Suppressor macrophage (primary cell): ENCODE results near the gene RHBDF1.
A peak's percentile ranks its signal among the peaks of the same experiment; 100 is the strongest.
"Not testable (repeated sequence)": the region's sequence is repeated elsewhere in the genome, so short reads cannot be mapped to it uniquely, and the experiment has no call there.

ENCODE experiments used
- DNase-seq, 4 experiments: peaks; one replicate each; pipeline ENCODE4 v3.0.0-alpha.2; 2020 to 2022

RHBDF1 gene

DNA sequence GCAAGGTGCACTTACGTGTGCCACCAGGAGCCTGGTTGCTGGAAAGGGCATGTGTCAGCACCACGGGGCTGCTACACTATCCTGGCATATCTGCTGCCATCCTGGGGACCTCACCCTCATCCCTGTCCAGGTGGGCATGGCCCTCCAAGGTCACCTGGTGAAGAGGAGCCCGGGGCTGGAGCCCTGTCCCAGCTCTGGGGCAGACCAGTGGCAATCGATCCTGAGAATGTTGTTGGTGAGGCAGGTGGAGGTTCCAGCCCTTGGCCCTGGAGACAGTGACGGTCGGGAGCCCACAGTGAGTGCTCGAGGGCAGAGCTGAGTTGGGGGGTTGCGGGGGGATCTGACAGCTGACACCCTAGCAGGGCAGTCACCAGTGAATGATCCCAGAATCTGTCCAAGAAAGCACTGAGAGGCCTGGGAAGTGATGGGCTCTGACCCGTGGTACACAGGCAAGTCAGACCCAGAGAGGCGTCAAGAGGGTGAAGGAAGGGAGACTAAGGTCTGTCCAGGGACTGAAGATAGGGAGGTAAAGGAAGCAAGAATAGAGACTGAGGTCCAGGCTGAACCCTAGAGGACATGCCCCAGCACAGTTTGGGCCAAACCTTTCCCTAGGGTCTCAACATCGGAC is 36.6 kb downstream of the RHBDF1 start:
- no peak for DNase-seq

DNA sequence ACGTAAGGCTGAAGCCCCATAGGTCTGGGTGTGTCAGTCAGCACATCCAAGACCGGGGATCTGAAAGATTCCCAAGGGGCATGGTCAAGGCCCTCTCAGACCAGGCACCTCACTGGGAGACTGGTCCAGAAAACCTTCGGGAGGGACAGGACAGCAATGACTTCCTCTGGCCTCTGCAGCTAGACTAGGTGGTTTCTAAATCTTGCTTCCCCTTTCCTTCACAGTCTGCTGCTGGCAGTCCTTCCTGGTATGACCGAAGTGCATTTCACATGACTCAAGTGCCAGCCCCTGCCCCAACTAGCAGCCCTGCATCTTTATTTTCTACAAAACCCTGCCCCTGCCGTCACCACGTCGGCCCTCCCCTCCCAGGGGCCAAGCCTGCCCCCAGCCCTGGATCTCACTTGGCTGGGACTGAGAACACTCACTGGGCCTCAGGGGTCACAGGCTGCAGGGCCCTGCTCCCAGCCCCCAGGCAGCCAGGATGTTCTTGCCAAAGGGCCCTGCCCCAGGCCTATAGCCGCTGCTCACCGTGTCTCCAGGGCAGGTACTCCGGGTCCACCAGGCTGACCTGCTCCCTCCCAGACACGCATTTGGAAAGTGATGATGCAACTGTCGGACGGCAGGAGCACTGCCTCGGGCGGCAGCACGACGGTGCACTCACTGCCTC is 37.3 kb downstream of the RHBDF1 start:
- DNase-seq, result peak; percentile 80 to 87 (median 85)

DNA sequence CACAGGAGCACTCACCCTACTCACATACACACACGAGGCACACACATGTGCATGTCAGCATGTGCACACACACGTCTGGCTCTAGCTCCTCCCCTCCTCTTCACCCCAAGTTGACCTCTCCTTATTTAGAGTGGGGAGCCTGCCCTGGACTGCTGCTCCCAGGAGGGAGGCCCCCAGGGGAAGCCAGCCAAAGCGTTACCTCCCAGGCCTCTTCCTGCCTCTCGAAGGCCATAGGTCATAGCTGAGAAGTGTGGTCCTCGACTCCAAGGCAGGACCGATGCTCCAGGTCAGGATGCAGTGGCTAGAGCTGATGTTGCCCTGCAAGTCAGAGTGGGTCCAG is 37.8 kb downstream of the RHBDF1 start:
- no peak for DNase-seq

DNA sequence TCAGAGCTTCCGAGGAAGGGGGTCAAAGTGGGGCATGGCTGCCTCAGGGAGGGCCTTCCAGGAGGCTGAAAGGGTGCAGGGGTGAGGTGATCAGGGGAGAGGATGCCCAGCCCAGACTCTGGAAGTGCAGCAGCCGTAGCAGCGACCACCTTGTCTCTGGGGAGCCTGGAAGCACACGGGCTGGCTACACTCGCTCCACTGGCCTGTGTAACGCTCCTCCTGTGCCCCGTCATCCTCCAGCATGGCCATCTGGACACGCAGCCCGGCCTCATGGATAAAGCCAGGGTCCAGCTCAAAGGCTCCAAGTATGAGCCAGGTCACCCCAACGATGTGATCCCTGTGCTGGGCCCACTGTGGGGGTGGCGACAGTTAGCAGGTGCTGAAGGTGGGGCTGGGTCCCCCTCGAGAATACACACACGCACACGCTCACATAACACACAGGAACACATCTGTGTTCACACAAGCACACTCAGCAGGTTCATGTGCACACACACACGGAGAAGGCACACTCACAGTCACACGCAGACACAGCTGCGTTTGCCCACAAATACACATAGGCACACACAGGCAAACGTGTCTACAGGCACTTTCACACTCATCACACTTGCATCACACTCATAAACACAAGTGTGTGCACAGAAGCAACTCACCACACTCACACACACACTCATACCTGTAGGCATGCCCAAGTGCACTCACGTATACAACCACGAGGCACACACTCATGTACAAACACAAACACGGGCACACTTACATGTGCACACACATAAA is 38.4 kb downstream of the RHBDF1 start:
- no peak for DNase-seq

DNA sequence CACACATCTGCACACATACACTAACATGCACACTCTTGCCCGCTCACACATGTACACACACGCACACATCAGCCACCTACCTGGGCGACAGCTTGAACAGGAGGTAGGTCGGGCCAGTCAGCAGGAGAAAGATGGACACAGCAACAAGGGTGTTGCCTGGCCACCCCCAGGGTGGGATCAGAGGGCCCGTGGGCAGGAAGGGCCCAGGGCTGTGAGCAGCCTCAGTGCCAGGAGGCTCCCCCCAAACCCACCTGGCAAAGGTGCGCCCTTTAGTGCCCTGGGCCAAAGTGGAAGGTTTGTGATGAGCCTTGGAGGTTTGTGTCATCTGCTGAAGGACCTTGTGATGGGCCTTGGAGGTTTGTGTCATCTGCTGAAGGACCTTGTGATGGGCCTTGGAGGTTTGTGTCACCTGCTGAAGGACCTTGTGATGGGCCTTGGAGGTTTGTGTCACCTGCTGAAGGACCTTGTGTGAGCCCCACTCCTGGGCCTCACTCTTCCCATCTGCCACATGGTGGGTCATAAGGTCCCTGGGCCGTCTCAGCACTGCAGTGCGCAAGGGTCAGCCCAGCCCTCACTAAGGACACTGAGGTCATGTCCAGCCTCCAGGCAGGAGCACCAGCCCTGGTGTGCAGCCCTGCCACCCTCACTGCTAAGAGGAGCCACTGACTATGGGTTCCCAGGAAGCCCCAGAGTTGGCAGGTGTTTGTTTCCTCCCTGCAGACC is 39.1 kb downstream of the RHBDF1 start:
- not testable (repeated sequence) for DNase-seq

DNA sequence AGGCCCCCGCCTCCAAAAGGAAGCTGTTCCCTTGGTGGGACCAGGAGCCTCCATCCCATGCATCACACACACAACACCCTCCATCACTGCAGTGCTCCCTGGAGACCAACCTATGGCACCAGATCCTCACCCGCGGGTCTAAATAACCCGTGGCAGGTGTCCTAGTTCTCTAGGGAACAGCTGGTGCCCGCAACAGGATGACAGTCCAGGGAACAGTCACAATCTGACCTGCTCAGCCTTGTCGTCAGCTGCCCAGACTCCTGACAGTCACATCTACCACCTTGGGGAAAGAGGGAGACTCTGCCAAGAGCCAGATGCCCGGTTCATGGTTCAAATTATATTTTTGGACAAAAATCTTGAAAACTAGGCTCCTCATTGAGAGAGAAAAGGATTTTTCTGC is 41.8 kb downstream of the RHBDF1 start:
- DNase-seq, result not testable (repeated sequence)

DNA sequence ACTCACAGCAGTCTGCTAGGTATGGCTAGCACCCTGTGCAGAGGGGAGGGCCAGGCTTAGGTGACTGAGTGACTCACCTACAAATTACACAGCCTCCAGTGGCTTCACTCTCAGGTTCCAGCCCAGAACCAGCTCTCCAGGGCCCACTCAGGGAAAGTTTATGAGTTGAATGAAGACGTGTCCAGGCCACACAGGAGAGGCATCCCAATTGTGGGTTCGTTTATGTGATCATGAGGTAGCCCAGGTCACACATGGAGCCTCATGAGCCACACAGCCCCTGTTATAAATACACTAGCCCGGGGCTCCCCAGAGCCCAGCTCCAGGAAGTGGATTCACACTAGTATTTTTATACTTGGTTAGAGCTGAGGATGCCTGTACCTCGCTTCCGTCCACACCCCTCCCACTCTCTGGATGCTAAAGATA is 46.5 kb downstream of the RHBDF1 start:
- DNase-seq, result not testable (repeated sequence)

DNA sequence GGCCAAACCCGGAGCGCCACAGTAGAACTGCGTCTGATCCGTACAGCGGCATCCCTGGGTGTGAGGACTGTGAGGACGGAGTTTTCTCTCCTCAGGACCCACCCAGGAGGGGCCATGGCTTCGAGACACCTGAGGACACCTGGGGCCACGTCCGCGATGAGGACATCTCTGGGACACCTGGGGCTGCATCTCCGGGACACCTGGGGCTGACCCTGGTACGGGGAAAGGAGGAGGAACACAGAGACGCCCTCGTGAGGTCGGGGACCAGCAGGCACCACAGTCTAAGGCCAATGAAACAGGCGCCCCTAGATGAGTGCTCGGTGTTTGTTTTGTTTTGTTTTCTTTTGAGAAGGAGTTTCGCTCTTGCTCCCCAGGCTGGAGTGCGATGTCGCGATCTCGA is 48.3 kb downstream of the RHBDF1 start:
- not testable (repeated sequence) for DNase-seq

DNA sequence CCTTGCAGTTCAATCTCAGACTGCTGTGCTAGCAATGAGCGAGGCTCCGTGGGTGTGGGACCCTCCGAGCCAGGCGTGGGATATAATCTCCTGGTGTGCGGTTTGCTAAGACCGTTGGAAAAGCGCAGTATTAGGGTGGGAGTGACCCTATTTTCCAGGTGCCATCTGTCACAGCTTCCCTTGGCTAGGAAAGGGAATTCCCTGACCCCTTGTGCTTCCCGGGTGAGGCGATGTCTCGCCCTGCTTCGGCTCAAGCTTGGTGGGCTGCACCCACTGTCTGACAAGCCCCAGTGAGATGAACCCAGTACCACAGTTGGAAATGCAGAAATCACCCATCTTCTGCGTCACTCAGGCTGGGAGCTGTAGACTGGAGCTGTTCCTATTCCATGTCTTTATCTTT is 51.5 kb downstream of the RHBDF1 start:
- not testable (repeated sequence) for DNase-seq

DNA sequence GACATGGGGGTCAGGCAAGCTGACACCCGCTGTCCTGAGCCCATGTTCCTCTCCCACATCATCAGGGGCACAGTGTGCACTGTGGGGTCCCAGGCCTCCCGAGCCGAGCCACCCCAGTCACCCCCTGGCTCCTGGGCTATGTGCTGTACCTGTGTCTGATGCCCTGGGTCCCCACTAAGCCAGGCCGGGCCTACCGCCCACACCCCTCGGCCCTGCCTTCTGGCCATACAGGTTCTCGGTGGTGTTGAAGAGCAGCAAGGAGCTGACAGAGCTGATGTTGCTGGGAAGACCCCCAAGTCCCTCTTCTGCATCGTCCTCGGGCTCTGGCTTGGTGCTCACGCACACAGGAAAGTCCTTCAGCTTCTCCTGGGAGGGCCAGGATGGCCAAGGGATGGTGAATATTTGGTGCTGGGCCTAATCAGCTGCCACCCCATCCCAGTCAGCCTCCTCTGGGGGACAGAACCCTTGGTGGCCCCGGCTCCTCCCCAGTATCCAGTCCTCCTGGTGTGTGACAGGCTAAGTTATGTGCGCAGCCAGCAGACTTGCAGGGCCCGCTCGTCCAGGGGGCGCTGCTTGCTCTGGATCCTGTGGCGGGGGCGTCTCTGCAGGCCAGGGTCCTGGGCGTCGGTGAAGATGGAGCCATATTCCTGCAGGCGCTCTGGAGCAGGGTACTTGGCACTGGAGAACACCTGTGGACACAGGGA is 55.2 kb downstream of the RHBDF1 start:
- DNase-seq, result not testable (repeated sequence)

DNA sequence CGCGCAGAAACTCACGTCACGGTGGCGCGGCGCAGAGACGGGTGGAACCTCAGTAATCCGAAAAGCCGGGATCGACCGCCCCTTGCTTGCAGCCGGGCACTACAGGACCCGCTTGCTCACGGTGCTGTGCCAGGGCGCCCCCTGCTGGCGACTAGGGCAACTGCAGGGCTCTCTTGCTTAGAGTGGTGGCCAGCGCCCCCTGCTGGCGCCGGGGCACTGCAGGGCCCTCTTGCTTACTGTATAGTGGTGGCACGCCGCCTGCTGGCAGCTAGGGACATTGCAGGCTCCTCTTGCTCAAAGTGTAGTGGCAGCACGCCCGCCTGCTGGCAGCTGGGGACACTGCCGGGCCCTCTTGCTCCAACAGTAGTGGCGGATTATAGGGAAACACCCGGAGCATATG is 61.7 kb downstream of the RHBDF1 start:
- not testable (repeated sequence) for DNase-seq

DNA sequence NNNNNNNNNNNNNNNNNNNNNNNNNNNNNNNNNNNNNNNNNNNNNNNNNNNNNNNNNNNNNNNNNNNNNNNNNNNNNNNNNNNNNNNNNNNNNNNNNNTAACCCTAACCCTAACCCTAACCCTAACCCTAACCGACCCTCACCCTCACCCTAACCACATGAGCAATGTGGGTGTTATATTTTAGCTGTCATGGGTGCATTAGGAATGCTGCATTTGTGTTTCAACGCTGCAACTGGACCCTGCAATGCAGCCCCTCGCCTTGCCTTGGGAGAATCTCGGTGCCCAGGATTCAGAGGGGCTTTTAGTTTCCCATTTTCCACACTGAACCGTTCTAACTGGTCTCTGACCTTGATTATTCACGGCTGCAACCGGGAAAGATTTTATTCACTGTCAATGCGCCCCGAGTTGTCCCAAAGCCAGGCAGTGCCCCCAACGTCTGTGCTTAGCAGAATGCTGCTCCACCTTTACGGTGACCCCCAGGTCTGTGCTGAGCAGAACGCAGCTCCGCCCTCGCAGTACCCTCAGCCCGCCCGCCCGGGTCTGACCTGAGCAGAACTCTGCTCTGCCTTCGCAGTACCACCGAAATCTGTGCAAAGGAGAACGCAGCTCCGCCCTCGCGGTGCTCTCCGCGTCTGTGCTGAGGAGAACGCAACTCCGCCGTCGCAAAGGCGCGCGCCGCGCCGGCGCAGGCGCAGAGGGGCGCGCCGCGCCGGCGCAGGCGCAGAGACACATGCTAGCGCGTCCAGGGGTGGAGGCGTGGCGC is 62.3 kb downstream of the RHBDF1 start:
- DNase-seq, result no peak
